Measurements from ENCODE around the gene TACC2. TPM values are rescaled to one million over a fixed set of nuclear protein-coding genes. Genes with fewer than 3 reads are reported as not detected.

TACC2 gene
- total and polyA plus RNA-seq, 12 donors, result 68.1 to 451 (median 364) TPM

GRCh38 chr10:121947343-121948330, 41.3 kb upstream of the TACC2 start:
- no peak for ATAC-seq

GRCh38 chr10:121949049-121949448, 39.9 kb upstream of the TACC2 start:
- DNase-seq (no peak), ATAC-seq (no peak)
- WGBS, 2 donors, result 44 to 50% methylated on average over 2 of the region's 2 CpGs
- peaks cover 0 to 8% (median 0%) of the 10 kb centered on the region in 9 donors for H3K36me3 ChIP-seq
- no peak overlapping the region for H3K27ac ChIP-seq
- no peaks in the 10 kb centered on the region for H3K4me1 ChIP-seq
- no peak overlapping the region for H3K4me3 ChIP-seq
- intact Hi-C loops (cut with DNase I), result no loop called here
- no peaks in the 10 kb centered on the region for H3K9me3 ChIP-seq
- no peak for TF ChIP-seq CTCF (IDR thresholded peaks at IDR 0.05)
- H3K27me3 ChIP-seq, result no peaks in the 10 kb centered on the region

More at GRCh38 chr10:121947343-121948330, 41.3 kb upstream of the TACC2 start:
- no peaks in the 10 kb centered on the region for H3K27me3 ChIP-seq
- H3K27ac ChIP-seq, result no peak overlapping the region
- TF ChIP-seq CTCF (IDR thresholded peaks at IDR 0.05), result no peak
- H3K4me3 ChIP-seq, result no peak overlapping the region
- H3K36me3 ChIP-seq, result peaks cover 0 to 6% (median 0%) of the 10 kb centered on the region in 9 donors
- no peaks in the 10 kb centered on the region for H3K9me3 ChIP-seq
- WGBS, 2 donors, result 82 to 89% methylated on average over 7 of the region's 7 CpGs
- intact Hi-C loops (cut with DNase I), result no loop called here
- DNase-seq, result no peak
- peaks cover 0 to 10% (median 8%) of the 10 kb centered on the region in 9 donors for H3K4me1 ChIP-seq

GRCh38 chr10:121949451-121949850, 39.5 kb upstream of the TACC2 start:
- WGBS, 2 donors, result 86 to 88% methylated on average over 3 of the region's 3 CpGs
- intact Hi-C loops (cut with DNase I), result no loop called here
- H3K27ac ChIP-seq, result no peak overlapping the region

GRCh38 chr10:121952226-121952625, 36.7 kb upstream of the TACC2 start:
- intact Hi-C loops (cut with DNase I), result no loop called here
- no peaks in the 10 kb centered on the region for H3K9me3 ChIP-seq
- H3K4me3 ChIP-seq, result no peak overlapping the region
- no peak for TF ChIP-seq CTCF (IDR thresholded peaks at IDR 0.05)
- no peaks in the 10 kb centered on the region for H3K4me1 ChIP-seq
- no peak overlapping the region for H3K27ac ChIP-seq
- no peaks in the 10 kb centered on the region for H3K27me3 ChIP-seq
- peaks cover 0 to 38% (median 8%) of the 10 kb centered on the region in 9 donors for H3K36me3 ChIP-seq
- 89 to 90% methylated on average over 5 of the region's 5 CpGs for WGBS, 2 donors
- ATAC-seq (no peak), DNase-seq (no peak)

More at GRCh38 chr10:121949451-121949850, 39.5 kb upstream of the TACC2 start:
- no peak for ATAC-seq
- H3K9me3 ChIP-seq, result no peaks in the 10 kb centered on the region
- H3K27me3 ChIP-seq, result no peaks in the 10 kb centered on the region
- no peaks in the 10 kb centered on the region for H3K4me1 ChIP-seq
- H3K36me3 ChIP-seq, result peaks cover 0 to 12% (median 3%) of the 10 kb centered on the region in 9 donors
- TF ChIP-seq CTCF (IDR thresholded peaks at IDR 0.05), result no peak
- DNase-seq, result no peak
- no peak overlapping the region for H3K4me3 ChIP-seq
